ENCODE results near the gene METRNL.
A peak's percentile ranks its signal among the peaks of the same experiment; 100 is the strongest.
"Not testable (repeated sequence)": the region's sequence is repeated elsewhere in the genome, so short reads cannot be mapped to it uniquely, and the experiment has no call there.

The METRNL gene

DNA sequence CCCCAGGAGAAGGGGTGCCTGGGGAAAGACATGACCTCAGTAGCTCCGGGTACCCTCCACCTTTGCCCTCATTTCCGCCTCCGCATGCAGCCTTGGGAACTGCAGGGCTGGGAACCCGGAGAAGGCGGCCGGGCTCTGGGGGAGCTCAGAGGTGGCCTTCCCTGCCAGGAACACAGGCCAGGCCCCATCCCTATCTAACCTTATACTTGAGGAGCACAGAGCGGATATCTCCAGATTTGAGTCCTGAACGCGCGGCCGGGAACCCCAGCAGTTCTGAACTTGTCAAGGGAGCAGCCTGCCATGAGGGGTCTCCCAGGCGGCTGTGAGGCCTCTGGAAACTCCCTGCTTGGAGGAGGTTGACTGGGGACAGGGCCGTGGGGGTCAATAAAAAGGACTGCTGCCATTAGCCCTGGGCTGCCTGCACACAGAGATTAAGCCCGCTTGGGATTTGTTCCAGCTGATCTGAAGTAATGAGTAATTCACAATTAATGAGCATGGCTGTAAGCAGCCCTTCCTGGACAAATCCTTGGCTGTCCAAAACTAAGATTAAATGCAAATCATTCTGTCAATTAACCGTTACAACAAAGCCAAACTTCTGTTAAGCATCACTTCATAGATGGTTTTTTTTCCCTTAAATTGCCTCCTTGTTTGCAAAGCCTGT is 26.3 kb upstream of the METRNL start:
- DNase-seq: peak; percentile 35

DNA sequence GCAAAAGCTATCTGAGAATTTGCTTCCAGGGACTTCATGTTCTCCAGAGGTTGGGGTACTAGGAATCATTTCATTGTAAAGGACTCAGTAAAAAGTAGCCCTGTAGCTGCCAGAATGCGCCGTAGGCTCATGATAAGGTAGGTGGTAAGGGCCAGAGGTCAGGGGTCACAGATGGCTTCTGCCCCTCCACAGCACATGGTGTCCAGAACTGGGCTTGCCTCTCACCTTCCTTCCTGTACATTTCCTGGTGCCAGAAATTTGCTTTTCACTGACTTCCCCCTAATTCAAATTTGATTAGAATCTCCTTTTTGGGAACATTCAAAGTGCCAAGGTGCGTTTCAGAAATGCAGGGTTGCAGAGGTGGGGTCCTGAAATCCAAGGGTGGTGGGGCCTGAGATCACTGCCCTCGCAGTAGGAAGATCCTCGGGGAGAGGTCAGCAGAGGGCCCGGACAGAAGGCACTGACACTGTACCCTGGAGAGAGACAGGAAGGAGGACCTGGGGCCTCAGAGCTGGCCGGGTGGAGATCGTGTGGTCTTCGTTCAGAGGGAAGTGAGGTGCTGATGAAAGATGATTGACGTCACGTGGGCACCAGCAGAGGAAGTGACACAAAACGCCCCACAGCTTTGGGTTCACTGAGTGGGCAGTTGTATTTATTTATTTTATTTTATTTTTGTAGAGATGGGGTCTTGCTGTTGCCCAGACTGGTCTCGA is 25.5 kb upstream of the METRNL start:
- DNase-seq: peak; percentile 31

DNA sequence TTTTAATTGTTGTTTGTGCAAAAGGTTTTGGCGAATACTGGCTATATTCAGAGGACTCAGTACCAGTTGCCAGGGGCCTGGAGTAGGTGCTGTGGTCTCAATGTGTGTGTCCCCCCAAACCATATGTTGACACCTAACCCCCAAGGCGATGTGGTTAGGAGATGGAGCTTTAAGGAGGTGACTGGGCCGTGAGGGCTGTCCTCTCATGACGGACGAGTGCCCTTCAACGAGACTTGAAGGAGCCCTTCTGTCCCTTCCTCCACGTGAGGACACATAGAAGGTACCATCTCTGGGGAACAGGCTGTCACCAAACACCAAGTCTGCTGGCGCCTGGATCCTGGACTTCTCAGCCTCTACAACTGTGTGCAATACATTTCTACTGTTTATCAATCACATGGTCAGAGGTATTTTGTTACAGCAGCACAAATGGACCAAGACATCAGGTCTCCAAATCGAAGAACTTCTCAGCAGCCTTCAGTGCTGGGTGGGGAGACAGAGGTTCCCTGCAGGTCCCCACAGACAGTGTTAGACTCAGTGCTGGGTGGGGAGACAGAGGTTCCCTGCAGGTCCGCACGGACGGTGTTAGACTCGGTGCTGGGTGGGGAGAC is 24.8 kb upstream of the METRNL start:
- peak; percentile 11 for DNase-seq

DNA sequence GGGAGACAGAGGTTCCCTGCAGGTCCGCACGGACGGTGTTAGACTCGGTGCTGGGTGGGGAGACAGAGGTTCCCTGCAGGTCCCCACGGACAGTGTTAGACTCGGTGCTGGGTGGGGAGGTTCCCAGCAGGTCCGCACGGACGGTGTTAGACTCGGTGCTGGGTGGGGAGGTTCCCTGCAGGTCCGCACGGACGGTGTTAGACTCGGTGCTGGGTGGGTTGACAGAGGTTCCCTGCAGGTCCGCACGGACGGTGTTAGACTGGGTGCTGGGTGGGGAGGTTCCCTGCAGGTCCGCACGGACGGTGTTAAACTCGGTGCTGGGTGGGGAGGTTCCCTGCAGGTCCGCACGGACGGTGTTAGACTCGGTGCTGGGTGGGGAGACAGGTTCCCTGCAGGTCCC is 24.2 kb upstream of the METRNL start:
- DNase-seq: not testable (repeated sequence)

DNA sequence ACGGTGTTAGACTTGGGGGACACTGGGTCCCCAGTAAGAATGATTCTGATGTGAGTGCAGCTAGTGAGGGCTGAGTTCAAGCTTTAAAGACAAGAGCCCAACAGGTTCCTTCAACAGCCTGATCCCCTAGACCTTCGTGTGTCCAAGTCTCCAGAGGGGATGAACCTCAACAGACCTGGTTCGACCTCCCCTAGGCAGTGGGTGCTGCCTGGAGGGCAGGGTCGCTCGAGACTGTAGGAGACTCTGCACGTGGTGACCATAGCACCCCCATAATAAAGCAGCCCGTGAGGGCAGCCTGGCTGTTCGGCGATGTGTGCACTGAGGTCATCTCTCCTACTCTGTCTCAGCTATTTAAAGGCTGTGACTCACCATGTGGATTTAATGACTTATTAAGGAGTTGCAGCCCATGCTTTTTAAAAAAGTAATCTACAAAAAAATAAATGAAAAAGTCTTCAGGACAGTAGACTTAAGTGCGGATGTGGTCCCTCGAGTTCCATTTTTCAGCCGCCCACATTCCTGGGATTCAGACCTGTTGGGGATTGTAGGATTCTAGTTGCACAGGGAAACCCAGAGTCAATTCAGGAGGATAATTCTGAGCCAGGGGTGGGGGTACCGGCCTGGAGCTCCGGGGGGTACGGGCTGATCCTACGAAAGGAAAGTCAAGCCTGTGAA is 23.4 kb upstream of the METRNL start:
- peak; percentile 23 for DNase-seq

DNA sequence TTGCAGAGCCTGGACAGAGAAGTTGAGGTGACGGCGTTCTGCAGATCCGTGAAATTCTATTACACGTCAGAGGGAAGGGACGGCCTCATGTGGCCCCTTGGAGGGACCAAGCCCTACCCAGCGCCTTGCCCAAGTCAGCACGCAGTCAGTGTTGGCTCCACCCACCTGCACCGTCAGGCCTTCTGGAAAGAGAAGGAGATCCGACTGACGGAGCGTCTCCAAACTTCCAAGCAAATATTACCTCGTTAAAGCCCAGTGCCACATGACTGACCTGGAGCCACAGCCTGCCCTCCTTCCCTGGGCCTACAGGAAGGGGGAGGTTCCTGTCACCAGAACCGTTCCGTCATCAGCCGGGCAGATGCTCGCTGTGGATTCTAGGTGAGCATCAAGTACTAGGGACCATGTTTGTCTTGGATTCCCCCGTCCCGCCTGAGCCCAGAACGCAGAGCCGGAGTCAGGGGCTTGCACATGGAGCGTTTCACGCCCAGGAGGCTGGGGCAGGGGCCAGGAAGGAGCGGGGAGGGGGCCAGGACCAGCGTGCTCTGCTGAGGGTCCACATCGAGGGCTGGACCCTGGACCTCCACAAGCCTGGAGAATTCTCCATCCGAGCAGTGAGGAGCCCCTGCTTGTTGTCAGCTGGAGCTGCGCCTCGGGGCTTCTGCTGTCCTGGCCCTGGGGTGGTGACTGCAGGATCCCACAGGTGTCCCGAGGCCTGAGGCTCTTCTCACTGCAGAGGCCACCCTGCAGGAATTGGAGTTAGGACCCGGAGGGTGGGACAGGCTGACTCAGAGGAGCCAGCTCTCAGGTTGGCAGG is 22.6 kb upstream of the METRNL start:
- DNase-seq: peak; percentile 27

DNA sequence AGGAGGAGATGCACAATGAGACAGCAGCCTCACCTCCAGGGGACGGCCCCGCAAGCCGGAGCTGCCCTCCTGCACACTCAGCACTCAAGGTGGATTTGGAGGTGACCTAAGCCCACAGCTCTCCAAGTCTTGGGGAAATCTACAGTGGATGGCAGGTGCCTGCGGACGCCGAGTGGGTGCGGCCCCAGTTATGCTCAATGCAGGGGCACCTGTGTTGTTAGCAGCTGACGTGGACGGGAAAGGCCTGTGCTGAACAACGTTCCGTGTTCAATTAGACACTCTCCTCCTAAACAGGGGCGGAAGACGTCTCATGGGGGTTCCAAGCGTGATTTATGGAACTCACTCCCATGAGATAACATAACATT is 22.0 kb upstream of the METRNL start:
- no peak for DNase-seq

DNA sequence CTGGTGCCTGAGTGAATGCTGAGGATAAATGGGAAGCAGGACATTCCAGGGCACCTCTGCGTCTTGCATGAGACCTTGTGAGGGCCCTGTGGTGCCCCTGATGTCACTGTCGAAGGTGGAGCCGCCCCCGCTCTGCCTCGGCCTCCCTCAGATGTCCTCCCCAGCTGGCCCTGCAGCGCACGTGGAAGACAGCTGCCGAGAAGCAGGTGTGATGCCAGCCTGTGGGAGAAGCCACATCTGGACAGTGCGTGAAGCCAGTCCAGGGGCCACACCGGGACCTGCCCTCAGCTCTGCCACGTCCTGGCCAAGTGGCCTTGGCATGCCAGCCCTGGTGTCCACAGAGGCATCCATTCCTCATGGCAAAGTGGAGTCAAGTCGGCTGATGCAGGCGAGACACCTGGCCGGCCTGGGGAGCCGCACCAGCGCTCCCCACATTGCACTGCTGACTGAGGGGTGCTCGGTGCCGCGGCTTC is 21.6 kb upstream of the METRNL start:
- DNase-seq: peak; percentile 13

DNA sequence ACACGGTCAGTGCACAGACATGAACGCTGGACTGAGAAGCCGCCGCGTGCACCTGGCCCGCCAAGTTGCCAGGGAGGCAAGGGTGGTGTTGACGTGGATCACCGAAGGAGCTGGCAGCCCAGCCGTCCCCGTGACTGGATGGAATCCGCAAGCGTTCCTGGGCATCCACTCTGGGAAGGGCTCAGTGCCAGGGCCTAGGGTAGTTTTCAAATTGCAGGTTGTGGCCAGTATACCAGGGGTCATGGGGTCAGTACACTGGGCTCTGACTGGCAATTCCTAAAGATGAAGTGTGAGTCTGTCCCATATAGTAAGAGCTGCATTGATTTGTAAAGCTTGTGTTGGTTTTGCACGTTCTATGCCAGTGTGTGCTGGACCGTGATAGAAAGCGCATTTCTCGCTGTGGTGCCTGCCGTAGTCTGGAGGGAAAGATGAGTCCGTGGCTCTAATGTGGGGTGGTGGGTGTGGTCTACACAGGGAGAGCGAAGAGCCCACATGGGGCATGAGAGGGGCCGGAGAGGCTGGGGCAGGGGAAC is 21.1 kb upstream of the METRNL start:
- peak; percentile 20 for DNase-seq

DNA sequence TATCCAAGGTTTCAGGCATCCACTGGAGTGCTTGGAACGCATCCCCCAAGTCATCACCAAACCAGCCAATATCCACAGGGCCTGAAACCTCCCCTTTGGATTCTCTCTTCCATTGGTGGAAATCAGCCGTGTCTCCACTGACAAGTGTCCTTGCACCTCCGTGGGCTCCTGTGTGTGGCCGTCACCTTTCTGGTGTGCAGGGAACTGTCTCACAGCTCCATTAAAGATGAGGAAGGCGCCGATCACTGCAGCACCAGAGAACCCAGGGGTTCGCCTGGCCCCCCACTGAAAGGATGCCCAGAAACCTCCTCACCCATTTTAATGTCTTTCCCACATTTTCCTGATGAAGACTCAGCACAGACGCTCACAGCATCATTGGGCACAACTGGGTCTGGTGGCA is 17.8 kb upstream of the METRNL start:
- peak; percentile 15 for DNase-seq

DNA sequence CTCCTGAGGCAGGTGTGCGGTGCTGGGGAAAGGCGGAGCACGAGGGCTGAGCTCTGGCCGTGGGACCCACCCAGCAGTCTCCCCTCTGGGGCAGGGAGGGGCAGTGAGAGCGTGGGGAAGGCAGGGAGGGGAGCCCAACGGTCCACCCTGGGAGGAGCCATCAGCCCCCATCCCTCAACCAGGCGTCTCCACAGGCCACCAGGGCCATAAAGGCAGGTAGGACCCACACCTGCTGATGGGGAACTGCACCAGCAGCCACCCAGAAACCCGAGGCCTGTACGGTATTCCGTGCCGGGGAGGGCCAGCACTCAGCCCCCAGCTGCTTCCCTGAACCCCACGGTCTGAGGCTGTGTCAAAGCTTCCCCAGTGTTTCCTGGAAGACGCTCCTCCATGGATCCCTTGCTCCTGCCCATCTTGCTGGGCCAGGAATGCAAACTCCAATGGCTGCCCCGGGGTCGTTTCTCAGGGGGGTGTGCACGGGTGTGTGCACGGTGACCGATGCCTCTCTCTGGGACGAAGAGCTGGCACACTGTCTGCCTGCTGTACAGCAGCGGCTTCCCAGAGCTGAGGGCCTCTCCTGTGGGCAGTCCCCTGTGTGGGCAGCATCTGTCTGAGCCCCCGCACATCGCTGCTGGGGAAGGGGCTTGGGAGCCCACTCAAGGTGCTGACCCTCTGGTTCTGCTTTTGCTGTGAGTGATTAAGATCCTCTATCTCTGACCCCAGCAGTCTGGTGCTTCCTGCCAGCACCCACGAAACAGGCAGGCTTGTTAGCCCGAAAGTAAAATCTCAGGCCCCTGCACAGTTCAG is 17.2 kb upstream of the METRNL start:
- DNase-seq: peak; percentile 10

DNA sequence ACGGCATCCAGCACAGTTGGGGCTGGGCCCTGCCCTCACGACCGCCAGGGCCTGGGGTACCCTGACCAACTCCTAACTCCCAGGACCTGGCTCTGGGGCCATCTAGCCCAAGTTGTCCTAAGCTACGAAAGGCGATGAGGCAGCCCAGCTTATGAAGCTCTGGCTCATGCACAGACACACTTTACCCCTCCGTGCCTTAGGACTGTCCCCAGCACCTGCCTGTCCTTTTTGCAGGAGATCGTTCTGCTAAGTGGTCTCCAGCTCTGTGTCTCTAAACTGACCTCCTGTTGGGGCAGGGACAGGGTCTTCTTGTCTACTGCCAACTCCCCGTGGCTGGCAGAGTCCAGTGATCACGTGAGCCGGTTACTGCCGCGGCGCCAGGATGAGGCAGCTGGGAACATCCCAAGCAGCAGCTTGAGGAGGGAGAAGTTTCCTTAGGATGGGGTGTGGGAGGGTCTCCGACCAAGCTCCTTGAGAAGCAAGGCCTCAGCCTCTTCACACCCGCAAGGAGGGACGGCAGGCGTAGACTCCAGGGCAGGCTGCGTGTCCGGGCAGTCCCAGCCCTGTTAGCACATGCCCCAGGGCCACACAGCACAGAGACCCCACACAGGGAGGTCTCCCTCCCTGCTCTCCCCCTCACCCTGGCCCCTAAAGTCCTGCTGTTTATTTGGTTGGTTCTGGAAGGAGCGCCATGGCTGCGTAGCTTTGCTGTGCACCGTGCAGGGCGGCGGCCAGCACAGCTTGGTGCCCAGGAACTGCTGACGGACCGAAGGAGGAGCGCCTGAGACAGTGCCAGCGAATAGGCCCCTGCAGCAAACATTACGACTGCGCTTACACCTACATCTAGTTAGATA is 16.4 kb upstream of the METRNL start:
- DNase-seq: peak; percentile 16

DNA sequence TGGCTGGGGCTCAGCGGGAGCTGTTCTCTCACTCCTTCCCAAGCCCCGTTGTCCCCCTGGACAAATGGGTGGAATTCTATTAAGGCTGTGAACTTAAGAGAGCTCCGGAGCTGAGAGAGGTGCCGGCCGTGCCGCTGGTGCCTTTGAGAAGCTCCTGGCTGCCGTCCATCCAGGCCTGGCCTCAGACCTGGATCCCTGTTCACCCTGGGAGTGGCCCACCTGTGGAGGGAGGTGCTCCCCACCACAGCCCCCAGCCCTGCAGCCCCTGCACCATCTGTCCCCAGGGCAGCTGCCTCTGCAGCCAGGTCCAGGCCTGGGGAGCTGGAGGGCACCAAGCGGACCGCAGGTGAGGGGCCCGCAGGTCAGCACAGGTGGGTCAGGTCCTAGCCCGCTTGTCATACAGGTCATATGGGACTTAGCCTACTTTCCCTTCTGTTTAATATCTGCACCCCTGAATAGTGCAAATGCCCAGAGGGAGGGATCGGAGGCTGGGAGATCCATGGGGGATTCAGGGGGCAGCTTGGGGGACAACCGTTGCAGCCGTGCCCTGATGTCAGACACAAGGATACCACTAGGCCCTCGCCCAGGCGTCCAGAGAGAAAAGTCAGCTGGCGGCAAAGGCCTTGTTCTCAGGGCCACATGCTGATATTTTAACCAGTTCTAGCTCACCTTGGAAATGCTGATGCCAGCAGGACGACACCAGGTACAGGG is 15.2 kb upstream of the METRNL start:
- peak; percentile 12 for DNase-seq

DNA sequence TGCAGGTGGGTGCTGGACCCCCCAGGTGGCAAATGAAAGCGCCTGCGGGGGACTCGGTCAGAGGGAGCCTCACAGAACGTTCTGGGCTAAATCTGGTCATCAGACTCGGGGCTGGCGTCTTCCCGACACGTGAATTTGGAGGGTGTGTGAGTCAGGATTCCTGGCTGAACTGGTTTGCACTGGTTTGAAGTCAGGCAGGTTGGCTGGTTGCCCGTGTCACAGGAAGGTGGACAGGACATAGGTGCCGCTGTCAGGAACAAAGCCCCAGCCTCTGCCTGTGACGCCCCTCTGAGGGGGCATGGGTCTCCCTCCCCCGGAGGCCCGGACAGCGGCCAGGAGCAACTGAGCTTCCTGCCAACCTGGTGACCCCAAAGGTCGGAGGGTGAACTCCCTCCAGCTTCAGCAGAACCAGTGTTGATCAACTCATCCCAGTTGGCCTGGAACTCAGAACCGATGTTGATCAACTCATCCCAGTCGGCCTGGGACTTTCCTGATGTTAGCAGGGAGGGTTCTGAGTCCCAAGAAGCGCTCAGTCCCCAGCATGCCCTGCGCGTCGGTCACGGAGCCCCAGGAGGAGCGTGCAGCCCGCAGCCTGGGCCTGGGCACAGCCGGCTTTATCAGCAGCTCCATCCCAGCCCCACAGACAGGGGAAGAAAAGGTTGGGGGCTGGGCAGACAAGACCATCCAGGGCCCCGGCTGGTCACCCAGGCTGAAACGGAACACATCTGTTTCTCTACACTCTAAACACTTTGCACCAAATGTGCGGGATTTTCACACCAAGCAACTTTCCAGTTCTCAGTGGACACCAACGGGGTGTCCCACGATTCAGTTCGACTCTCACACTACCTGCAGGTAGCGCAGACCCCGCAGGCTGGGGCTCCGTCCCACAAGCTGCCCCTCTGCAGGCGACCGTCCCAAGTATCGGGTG is 14.4 kb upstream of the METRNL start:
- peak; percentile 13 for DNase-seq

DNA sequence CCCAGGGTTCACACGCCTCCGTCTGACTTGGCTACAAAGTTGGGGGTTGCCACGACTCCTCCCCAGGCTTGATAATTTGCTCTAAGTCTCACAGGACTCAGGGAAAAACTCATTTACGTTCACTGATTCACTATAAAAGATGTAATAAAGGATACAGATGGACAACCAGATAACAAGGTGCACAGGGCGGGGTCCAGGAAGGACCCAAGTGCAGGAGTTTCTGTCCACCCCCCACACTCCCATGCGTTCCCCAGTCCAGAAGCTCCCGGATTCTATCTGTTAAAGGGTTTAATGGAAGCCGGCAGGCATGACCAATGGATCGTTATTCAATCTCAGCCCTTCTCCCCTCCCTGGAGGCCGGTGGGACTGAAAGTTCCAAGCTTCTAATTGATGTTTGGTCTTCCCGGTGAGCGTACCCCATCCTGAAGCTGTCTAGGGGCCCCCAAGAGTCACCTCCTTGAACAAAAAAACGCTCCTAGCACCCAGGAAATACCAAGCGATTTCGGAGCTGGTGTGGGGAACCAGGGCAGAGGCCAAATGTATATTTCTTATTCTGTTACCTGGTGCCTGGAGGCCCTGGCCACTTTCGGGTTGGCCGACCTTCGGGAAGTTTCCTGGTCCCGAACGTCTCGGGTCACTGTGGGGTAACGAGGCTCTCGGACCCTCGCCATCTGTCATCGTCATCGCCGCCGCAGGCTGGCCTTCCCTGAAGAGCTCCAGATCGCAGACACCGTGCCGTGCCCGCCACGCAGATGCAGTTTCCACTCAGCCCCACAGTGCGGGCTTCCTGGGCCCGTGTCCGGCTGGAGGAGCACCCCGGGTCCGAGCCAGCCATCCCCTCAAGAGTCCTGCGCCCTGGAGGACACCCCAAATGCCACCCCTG is 13.5 kb upstream of the METRNL start:
- no peak for DNase-seq

DNA sequence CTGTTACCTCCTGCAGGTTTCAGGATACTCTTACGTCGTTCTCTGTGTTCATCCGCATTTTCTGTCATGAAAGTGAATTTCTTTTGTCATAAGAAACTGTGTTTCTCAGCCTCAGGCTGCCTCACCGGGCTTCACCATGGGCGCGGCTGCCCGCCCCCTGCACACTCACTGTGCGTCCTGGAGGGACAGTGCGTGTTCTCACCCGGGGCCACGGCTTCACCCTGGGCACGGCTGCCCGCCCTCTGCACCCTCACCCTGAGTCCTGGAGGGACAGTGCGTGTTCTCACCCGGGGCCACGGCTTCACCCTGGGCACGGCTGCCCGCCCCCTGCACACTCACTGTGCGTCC is 12.9 kb upstream of the METRNL start:
- not testable (repeated sequence) for DNase-seq

DNA sequence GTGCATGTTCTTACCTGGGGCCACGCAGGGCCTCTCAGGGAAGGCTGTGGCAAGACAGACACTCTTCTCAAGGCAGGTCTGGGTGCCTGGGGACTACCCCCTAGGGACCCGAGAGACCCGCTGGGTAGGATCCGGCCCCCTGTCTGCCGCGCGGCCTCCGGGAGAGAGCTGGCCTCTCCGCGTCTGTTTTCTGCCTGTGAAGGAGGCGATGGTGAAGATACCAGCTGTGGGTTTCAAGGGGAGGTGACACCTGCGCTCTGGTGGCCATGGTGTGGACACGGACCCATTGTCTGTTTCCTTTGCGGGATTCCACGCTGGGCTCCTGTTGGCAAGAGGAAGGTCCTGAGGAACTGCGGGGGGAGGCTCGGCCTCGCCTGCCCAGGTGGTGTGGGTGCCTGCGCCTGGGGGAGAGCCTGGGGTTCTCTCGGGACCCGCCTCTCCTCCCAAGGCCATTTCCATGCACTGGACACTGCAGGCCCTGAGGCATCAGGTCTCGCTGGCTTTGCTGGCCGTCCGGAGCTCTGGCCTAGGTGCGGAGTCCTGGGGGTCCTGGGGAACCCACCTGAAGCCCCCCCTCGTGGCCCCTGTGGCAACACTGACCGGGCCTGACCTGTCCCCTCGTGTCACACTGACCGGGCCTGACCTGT is 12.2 kb upstream of the METRNL start:
- DNase-seq: no peak

All from right hindlimb (tissue), 1 donor.